NCI-H82 treated with DMSO at 0.1 percent for 48 hours (cell line): Measurements from ENCODE around the gene CRYL1.

ENCODE experiments used
- DNase-seq: peaks from one replicate; lab custom pipeline; 2025; ENCODE audit not compliant: unreplicated experiment; lab: John Stamatoyannopoulos, UW

Gene CRYL1

DNA sequence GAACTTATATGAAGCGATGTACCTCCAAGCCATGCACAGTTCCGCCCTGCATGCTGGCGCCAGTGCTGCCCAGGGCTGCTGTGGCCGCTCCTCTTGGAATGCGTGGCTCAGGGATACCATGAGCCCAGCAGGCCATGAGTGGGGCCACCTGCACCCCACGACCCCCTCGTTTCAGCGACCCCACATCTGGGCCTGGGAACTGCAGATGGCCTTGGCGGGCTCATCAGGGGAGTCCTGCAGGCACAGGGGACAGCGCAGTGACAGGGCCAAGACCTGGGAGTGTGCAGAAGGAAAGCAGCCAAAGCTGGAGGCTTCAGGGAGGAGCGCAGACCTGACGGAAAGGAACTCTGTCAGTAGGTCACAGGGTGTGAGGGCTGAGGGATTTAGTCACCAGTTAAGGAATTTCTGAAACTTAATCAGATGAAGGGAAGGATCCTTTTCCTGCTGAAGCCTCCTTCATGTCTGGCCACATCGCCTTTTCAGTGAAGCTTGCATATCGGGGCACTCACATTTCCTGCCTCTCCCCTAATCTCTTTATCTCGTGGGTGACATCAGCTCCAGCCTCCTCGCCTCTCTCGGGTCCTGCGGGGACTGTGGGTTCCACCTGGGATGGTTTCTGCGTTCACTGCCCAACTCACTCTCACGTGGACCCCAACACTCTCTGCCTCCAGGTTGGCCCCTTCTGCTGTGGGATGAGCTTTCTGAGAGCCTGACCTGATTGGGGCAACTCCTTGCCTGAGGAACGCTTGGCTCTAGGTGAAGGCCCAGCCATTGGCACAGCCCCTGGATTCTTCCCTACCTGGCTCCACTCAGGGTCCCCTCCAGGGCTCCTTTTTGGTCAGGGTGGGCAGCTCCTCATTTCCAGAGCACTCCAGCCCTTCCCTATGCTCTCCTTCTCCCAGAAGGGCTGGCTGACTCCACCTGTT is 123.5 kb downstream of the CRYL1 start:
- DNase-seq, result no peak

DNA sequence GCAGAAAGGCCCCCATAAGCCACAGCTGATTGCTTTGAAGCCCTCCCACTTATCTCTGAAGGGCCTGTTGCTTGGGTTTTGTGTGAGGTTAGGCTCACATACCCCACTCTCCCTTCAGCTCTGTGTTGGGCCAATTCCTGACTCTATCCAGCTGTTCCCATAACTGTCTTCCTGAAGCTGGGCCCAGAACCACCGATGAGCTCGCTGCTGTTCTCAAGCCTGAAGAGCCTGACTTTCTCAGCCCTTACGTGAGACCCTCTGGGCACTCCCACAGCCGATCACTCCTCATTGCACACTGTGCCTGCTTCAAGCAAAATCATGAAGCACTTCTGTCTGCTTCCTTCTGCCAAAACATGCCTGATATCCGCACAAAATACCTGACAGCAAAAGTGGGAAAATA is 124.1 kb downstream of the CRYL1 start:
- no peak for DNase-seq

DNA sequence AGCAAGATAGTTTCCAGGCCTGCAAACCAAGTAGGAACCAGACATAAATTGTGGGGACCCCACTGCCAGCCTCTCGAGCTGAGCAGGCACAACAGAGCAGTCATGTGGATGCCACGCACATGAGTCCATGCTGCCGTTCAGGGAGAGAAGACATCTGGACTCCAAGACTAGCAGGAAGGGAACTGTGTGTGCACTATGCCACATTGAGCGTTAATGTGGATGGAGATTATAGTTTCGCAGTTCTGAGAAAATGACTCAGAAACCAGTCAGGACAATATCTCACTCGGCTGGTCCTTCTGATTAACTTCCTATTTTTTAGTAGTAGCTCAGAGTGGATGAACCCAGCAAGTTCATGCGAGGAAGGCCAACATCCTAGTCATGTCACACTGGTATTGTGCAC is 124.9 kb downstream of the CRYL1 start:
- no peak for DNase-seq

DNA sequence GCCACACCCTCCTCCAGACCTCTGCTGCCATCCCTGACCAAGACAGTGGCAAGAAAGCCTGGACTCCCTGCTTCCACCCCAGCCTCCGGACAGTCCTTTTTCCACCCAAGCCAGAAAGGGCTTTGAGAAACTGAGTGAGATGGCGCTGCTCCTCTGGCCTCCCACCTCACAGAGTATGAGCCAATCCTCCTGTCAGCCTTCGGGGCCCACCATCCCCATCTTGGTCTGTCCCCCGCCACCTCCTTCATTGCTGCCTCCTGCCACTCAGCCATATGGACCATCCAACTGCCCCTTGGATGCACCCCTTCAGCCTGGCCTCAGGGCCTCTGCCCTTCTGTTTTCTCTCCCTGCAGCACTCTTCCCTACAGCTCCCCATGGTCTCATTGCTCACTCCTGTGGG is 125.7 kb downstream of the CRYL1 start:
- DNase-seq, result no peak

DNA sequence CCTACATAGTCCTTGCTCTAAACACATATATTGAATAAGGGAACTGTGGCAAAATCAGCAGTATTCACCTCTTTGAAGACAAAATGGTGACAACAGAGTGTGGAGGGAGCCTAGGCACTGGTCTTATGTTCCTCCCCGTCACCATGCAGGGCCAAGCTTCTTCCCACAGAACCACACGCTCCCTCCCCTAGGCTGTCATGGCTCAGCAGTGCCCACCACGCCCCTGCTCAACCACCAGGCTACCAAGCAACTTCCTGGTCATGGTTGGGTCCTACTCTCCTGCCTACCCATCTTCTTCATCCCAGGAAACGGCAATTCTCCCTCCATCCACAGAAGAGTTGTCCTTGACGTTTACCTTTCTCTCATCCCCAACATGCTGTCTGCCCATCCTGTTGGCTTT is 126.1 kb downstream of the CRYL1 start:
- no peak for DNase-seq

DNA sequence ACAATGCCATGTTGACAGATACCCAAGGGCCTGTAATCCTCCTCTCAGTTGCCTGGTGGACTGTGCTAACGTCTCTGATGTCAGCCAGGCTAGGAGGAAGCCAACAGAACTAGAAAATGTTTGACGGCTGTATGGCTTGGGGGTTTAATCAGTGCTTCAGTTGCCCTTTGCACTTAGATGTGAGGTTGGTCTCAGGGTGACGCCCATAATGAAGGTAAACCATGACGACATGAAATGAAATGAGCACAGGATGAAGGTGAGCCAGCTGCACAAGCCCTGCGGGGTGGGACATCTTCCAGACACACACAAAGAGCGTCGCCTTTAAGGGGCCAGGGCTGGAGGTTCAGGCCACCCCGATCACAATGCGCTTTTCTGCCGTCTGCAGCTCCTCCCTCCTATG is 127.2 kb downstream of the CRYL1 start:
- no peak for DNase-seq

GRCh38 chr13:20397896-20398295 is 127.8 kb downstream of the CRYL1 start:
- no peak for DNase-seq

GRCh38 chr13:20395061-20395916 is 130.4 kb downstream of the CRYL1 start:
- no peak for DNase-seq

DNA sequence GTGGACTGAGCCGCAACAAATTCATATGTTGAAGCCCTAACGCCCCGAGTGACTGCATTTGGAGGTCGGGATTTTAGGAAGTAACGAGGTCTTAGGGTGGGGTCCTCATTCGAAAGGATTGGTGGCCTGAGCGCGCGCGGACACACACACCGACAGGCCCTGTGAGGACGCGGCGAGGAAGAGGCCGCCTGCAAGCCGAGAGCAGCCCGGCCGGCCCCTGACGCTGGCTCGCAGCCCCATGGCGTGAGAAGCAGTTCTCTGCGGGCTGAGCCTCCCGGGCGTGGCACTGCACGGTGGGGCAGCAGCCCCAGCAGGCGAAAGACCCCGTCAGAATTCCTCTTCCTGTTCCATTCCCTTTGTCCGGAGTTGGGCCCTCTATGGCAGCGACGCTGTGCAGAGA is 131.2 kb downstream of the CRYL1 start:
- DNase-seq, result no peak

- DNase-seq, result no peak
These were observed 131.5 kb downstream of the CRYL1 start for GRCh38 chr13:20394169-20394501.

GRCh38 chr13:20393273-20394168 is 132.1 kb downstream of the CRYL1 start:
- no peak for DNase-seq

DNA sequence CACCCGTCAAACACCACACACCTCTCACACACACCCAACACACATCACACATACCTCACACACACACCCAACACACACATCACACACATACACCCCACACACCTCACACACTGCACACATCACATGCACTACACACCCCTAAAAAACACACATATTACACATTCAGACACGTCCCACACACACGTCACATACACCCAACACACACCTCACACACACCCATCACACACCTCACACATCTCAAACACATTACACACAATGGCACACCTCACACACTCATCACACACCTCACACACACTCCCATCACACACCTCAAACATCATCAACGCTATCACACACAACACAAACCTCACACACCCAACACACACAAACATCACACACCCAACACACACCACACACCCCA is 133.1 kb downstream of the CRYL1 start:
- DNase-seq, result no peak

DNA sequence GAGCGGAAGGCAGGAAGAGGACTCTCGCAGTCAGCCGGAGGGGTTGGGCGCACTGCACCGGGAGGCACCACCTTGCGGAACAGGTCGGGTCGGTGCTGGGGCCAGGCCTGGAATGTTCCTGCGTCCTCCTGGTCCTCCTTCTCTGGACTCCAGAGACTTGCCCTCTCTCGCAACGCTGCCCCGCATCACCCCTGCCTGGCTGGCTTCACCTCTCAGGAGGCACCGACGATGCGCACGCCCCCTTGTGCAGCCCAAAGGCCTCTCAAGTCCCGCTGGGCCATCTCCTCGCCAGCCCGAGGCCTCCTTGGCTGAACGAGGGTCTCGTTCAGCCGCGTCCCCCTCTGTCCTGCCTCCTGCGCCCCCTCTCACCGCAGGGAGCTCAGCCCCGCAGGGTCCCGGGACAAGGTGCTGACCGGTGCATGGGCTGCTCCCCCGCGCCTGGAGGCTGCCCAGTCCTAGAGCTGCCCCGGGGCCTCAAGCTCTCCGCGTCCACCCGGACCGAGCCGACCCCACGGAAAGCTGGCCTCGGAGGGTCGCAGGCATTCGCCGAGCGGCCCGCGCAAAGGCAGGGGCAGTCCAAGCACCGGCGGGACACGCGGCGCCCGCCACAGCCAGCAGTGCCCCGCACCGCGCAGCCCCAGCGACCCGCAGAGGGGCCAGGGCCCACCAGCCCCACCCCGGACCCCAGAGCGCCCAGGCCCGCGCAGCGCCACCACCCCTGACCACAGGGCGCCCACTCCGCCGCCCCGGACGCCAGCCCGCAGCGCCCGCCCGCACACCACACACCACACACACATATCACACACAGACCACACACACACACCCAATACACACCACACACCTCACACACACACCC is 133.8 kb downstream of the CRYL1 start:
- DNase-seq, result no peak

DNA sequence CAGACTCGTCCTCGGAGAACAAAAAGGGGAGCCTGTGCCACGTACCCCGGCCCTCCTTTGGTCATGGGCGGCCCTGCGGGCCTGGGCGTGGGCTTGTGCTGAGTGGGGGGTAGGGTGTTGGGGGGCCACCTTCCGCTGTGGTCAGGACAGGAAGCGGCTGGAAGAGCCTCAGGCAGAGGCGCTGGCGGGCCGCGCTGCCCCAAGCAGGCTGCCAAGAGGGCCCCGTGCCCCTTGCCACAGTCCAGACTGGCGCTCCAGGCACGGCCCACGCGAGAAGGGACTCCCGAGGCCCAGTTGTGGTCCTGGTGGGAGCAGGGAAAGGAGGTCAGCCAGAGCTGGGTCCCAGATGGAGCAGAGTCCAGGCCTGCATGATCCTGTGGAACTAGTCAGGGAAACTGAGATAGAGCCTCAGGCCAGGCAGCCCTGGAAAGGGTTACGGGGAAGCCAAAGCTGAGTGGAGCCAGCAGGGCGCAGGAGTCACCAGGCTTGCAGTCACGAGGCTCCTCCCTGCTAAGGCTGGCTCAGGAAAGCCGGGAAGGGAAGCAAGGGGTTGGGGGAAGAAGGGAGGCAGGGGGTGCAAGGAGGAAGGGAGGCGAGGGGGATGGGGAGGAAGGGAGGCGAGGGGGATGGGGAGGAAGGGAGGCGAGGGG is 135.0 kb downstream of the CRYL1 start:
- no peak for DNase-seq

GRCh38 chr13:20389696-20390525 is 135.7 kb downstream of the CRYL1 start:
- no peak for DNase-seq

DNA sequence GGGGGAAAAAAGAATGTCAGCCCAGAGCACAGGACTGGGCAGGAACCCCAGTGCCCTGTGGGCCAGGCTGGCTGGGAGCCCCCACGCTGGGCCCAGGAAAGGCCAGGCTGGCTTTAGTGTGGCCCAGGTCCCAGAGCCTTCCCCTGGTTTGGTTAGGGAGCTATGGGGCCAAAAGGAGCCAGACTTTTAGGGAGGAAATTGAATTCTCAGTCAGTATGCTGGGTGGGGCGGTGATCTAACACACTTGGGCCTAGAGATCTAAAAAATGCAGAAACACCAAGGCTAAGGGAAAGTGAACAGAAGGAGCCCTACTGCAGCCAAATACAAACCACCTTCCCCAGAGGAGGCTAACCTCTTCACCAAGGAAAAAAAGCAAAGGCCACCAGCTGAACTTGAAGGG is 137.5 kb downstream of the CRYL1 start:
- DNase-seq, result no peak

GRCh38 chr13:20387441-20387971 is 138.2 kb downstream of the CRYL1 start:
- no peak for DNase-seq

- DNase-seq, result no peak
These were observed 138.7 kb downstream of the CRYL1 start for GRCh38 chr13:20387006-20387405.

- DNase-seq, result no peak
These were observed 142.6 kb downstream of the CRYL1 start for GRCh38 chr13:20383058-20383457.
